NOMO-1 treated with dmso at 0.1 percent for 144 hours (cell line): ENCODE data around the gene STEAP2.

Source experiments
- DNase-seq: peaks from one replicate; lab custom pipeline; 2025; ENCODE audit not compliant: unreplicated experiment; lab: John Stamatoyannopoulos, UW

Gene STEAP2

DNA sequence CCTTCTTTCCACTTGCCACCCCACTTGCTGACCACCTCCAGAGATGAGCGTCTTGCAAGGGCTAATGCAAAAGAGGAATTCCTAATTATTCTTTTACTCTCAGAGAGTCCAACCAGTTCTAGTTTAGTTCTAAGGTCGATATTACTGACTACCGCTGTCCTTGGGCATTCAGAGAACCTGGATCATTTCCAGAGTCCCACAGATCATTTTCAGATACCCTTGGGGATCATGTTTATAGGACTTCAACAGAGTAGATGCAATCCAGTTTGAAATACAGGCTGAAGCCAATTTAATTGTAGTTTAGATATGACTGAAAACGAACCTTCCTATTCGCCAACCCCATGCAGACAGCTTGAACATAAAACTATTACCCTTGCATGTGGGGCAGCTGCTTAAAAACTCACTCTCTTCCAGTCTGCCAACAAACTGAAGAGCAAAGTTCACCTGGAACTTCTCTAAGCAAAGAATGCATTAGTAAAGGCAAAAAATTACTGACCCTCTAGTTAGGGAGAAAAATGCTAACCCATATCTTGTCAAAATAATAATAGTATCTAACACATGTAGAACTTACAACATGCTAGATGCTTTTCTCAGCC is 55.8 kb downstream of the STEAP2 start:
- DNase-seq, result no peak

DNA sequence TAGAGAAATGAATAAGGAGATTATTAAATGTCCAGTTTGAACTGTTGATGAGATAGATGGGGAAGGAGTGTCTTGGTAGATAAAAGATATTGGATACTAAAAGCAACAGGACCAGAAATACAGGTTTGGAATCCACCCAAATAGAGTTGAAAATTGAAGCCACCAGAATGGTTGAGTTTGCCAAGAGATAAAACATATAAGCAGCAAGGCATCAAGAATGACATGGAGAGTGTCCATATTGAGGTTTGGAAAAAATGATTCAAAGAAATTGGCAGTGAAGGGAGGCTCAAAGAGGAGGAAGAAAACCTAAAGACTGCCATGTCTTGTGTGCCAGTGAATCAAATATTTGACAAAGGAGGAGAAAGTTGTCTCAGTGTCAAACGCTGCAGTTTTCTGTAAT is 57.6 kb downstream of the STEAP2 start:
- DNase-seq, result no peak

DNA sequence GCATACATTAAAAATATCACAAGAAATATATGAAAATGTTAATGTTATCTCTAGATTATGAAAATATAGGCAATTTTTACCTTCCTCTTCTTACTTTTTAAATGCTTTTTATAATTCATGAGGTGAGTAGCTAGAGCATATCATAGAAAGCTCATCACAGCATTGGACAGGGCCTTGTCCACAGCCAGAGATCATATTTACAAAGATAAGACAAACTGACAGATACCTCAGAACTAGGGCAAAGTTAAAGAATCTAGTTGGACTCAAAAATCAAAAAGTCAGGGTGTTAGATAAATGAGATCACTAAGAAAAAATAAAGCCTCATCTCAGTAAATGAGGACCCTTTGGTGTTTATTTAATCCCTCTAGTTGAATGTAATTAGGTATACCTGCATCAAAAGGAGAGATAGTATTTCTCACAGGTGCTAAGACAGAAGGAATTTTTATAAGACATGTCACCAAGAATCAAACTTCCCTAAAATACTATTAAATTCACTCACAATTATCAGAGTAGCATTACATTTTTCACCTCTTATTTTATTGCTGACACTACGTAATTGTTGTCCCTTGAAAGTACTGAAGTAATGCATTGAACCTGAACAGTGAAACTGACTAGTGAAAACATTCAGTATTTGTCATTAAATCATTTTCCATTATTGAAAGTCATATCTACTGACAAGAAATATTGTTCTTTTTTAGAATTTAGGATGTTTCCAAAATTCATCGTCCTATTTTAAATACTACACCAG is 59.1 kb downstream of the STEAP2 start:
- DNase-seq, result no peak

DNA sequence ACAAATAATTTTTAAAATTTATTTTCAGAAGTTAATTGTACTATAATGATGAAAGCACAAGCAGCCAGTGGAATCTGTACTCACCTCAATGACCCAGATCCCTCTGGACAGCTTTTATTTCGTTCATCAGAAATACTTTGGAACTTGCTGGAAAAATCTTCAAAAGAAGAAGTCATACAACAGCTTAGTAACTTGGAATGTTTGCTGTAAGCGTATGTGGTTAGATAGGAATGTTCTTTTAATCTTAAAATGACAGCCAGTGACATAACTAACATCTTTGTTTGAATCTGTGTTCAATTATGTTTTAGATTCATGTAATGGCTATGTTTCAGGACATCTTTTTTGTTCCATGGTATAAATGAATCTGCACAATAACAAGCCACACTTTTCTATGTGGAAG is 60.2 kb downstream of the STEAP2 start:
- DNase-seq, result no peak

DNA sequence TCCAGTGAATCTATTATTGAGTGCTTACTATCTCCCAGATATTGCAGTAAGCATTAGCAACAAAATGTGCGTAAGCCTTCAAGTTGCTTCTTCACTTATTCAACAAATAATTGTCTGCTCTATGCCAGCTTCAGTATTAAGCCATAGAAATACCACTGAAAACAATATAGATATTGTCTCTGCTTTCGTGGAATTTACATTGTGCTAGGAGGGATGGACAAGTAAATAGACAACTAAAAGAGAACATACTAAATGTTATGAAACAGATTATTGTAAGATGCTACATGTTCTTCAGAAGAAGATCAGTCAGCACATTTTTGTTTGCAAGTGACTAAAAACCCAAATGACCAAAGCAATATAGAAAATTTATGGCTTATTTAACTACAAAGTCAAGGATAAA is 60.7 kb downstream of the STEAP2 start:
- no peak for DNase-seq

DNA sequence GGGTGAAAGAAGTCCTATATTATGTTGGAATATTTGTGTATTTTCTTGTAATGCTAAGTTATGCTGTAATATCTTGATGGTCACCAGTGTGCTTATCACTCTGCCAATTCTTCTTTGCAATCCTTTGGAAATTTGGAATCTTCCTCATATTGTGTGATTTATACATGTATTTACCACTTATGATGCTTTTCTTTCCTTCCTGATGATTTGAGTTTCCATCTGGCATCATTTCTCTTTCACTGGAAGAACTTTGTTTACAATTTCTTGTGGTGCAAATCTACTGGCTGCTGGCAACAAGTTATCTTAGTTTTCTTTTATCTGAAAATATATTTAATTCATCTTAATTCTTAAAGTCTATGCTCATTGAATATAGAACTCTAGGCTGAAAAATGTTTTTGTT is 62.6 kb downstream of the STEAP2 start:
- DNase-seq, result no peak

DNA sequence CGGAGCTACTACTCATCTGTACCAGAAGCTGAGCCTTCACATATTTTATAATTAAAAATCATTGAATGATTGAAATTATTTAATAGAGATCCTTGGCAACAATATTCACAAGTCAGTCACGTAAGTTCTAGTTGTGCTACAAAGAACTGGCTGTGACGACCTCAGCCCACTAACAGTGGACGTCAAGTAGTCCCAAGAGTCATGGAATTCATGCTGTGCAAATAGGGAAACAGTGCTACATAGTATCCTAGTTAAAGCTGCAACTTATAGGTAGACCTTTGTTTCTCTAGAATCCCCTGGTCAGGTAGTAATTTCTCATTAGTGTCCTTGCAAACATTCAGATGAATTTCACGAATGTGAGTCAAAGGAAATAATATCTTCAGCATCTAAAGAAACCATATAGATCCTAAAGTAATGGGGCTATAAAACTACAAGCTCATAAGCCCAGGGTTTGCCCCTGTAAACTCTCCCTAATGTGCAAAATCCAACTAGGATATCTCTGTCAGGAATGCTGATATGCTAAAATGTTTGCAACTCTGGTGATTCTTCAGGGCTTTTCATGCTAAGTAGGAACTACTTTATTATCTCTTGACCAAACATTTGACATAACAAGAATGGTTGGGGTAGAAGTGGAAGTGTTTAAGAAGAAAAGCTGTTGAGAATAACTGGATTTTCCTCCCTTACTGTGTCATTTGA is 64.6 kb downstream of the STEAP2 start:
- no peak for DNase-seq
